T-helper 2 cell treated with Interferon-gamma antibody and Interleukin-4, amounts not matched to agents 100 ng/mL and 5 ng/mL, for 36 hours (primary cell): ENCODE measurements around the gene SIDT2. TPM values are rescaled to one million over a fixed set of nuclear protein-coding genes. Genes with fewer than 3 reads are reported as not detected.

Experiments used
- intact Hi-C: fragments of 100-400 bp; cut with micrococcal nuclease; formaldehyde crosslinking; loops from one replicate; pipeline ENCODE4 v1.15.1; 2023
- total RNA-seq: library from RNA; stranded (reverse); gene quantifications from 2 replicates; pipeline ENCODE4 v1.2.3, GENCODE V29; 2022

Gene SIDT2
- total RNA-seq, 1 donor from 2014 or later: 23.5 TPM

GRCh38 chr11:117239295-117239694 is 60.8 kb downstream of the SIDT2 start:
- intact Hi-C loops: no loop called here

Other genes with a start within 250 kb of the SIDT2 start
- gene SIK3, start 80.3 kb upstream of the SIDT2 start, total RNA-seq: 27.1 and 32.6 TPM in 2 replicates
- 58.4 and 61.6 TPM in 2 replicates for gene PAFAH1B2, start 34.5 kb upstream of the SIDT2 start, total RNA-seq
- gene TAGLN, start 20.6 kb downstream of the SIDT2 start, total RNA-seq: 3.2 and 4.0 TPM in 2 replicates
- gene PCSK7, start 53.3 kb downstream of the SIDT2 start, total RNA-seq: 201 and 220 TPM in 2 replicates
- gene RNF214, start 53.9 kb downstream of the SIDT2 start, total RNA-seq: 21.5 and 23.6 TPM in 2 replicates
- 6.8 and 7.0 TPM in 2 replicates for gene BACE1-AS, start 112.6 kb downstream of the SIDT2 start, total RNA-seq
- 0.41 and 0.82 TPM in 2 replicates for gene BACE1, start 137.5 kb downstream of the SIDT2 start, total RNA-seq
- 42.0 and 47.4 TPM in 2 replicates for gene CEP164, start 149.1 kb downstream of the SIDT2 start, total RNA-seq